WERI-Rb-1 (cell line): ENCODE data around the gene CFAP210.

Source experiments
- DNase-seq: peaks from one replicate; pipeline ENCODE4 v3.0.0-alpha.2; 2020
- H3K27ac ChIP-seq: fragments of 250-450 bp; sonication (Bioruptor Pico); 2 replicates; pipeline ENCODE4 v1.5.1; 2020; ENCODE audit warnings: mild to moderate bottlenecking, moderate library complexity
- H3K27me3 ChIP-seq: fragments of 250-450 bp; sonication (Bioruptor Pico); 2 replicates; pipeline ENCODE4 v1.5.1; 2021; ENCODE audit warnings: mild to moderate bottlenecking, low read depth, moderate library complexity; ENCODE audit not compliant: insufficient read depth, severe bottlenecking
- H3K36me3 ChIP-seq: fragments of 250-450 bp; sonication (Bioruptor Pico); 2 replicates; pipeline ENCODE4 v1.5.1; 2020; ENCODE audit warnings: mild to moderate bottlenecking, moderate library complexity
- H3K4me3 ChIP-seq: 2 replicates; pipeline ENCODE4 v1.5.1; 2011; ENCODE audit warnings: low read depth, mild to moderate bottlenecking, control low read depth, low read length
- H3K9me3 ChIP-seq: fragments of 250-450 bp; sonication (Bioruptor Pico); 2 replicates; pipeline ENCODE4 v1.5.1; 2021; ENCODE audit warnings: mild to moderate bottlenecking, moderate library complexity; ENCODE audit not compliant: severe bottlenecking
- CTCF ChIP-seq: IDR thresholded peaks from 2 replicates; pipeline ENCODE4 v1.5.1; 2011; ENCODE audit warnings: low read depth, mild to moderate bottlenecking, control low read depth, inconsistent platforms, low read length

CFAP210 gene

GRCh38 chr2:169670937-169671336, 23.3 kb downstream of the CFAP210 start:
- DNase-seq, result no peak
- Histone ChIP-seq H3K27ac (no peak overlapping the region), H3K4me3 (no peak overlapping the region), H3K27me3 (no peaks in the 10 kb centered on the region), H3K36me3 (no peaks in the 10 kb centered on the region), H3K9me3 (no peaks in the 10 kb centered on the region)
- TF ChIP-seq CTCF, result no peak

DNA sequence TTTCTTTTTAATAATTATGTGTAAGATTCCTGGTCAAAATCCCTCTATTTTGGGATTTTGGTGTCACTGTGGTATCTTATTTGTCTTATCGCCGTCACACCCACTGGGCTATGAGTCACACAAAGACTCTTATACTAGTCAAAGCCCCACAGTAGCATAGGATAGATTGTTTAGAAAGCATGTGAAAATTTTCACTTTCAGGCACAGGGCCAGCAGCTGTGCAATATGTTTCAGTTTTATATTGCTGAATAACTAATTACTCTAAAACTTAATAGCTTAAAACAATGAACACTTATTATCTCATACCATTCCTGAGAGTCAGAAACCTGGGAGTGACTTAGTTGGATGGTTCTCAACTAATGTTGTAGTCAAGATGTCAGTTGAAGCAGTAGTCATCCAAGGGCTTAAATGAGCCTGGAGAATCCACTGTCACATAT, 24.0 kb downstream of the CFAP210 start:
- Histone ChIP-seq H3K27ac (no peak overlapping the region), H3K4me3 (no peak overlapping the region), H3K36me3 (no peaks in the 10 kb centered on the region), H3K9me3 (no peaks in the 10 kb centered on the region), H3K27me3 (no peaks in the 10 kb centered on the region)
- DNase-seq, result no peak
- TF ChIP-seq CTCF, result no peak

DNA sequence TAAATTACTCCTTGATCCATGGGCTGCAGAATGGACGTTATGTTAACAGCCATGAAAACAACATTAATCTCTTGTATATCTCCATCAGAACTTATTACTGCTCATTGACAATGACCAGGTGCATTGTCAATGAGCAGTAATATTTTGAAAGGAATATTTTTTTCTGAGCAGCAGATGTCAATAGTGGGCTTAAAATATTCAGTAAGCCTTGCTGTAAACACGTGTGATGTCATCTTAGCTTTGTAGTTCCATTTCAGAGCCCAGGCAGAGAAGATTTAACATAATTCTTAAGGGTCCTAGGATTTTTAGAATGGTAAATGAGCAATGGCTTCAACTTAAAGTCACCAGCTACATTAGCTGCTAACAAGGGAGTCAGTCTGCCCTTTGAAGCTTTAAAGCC, 26.6 kb downstream of the CFAP210 start:
- no peaks in the 10 kb centered on the region for H3K27me3 ChIP-seq
- TF ChIP-seq CTCF, result no peak
- no peak overlapping the region for H3K27ac ChIP-seq
- no peak for DNase-seq
- H3K9me3 ChIP-seq, result no peaks in the 10 kb centered on the region
- no peaks in the 10 kb centered on the region for H3K36me3 ChIP-seq
- H3K4me3 ChIP-seq, result no peak overlapping the region

DNA sequence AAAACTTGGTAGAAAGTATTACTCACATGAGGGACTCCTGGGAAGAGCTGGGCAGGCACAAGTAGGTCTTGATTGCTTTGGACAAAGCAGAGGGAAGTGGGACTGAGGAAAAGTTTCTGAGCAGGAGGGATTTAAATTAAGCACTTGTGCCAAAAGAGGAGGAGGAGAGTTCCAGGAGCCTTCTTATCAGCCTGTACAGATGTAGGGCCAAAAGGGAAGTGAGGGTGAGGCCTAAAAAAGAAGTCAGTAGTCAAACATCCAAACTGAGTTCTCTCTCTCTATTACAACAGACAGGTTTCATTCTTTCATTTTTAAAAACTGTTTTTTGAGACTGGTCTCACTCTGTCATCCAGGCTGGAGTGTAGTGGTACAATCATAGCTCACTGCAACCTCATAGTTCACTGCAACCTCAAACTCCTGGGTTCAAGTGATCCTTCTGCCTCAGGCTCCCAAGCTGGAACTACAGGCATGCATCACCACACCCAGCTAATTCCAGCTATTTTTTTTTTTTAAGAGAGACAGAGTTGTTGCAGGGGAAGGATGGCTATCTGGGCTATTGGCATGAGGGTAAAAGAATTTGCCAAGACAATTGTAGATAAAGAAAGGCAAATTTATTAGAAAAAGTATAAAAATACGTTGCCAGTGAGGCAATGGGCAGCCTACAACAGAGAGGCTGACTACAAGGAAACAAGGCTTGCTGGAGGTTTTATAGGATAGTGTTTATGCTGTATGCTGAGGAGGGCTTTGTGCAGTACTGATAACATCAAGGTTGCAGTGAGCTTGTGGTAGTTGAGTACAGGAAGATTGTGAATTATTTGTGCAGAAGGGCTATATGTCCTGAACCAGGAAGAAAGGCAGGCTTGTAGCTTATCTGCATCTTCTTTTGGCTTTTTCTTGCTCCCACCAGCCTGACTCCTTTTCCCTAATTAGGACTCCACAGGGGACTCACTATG, 29.0 kb downstream of the CFAP210 start:
- TF ChIP-seq CTCF, result no peak
- H3K27ac ChIP-seq, result no peak overlapping the region

DNA sequence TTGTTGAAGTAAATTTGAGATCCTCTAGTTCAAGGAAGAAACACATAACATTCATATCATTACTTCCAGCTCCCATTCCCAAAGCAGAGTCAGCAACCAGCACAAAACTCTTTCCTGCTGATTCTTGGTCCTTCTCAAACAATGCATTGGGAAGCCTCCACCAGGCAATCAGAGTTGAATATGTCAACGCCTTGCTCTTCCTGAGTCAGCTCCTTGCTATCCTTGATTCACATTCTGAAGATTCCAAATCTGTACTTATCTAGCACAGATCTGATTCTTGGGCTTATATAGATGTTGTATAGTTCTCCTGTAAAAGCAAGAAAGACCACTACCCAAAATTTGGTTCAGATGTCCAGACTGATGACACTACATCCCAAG, 29.6 kb downstream of the CFAP210 start:
- DNase-seq, result no peak
- Histone ChIP-seq H3K27me3 (no peaks in the 10 kb centered on the region), H3K9me3 (no peaks in the 10 kb centered on the region), H3K36me3 (no peaks in the 10 kb centered on the region), H3K27ac (no peak overlapping the region), H3K4me3 (no peak overlapping the region)
- no peak for TF ChIP-seq CTCF

More for the DNA sequence above, 29.0 kb downstream of the CFAP210 start:
- Histone ChIP-seq H3K27me3 (no peaks in the 10 kb centered on the region), H3K4me3 (no peak overlapping the region), H3K36me3 (no peaks in the 10 kb centered on the region), H3K9me3 (no peaks in the 10 kb centered on the region)
- DNase-seq, result no peak
